Vagina (tissue), 2 donors: ENCODE results near the gene CST4.

ENCODE experiments used
- CTCF ChIP-seq, 3 experiments: fragments of 450-650 bp in 2 of 3; fragments of 200-600 bp in 1 of 3; sonication (generic) in 1 of 3; IDR thresholded peaks; one replicate each; pipeline ENCODE4 v1.5.1; 2017 to 2019; ENCODE audit warnings: antibody characterized with exemption in 3 of 3, mild to moderate bottlenecking in 2 of 3, moderate library complexity in 2 of 3
- POLR2AphosphoS5 ChIP-seq, 2 donors: sonication (generic); formaldehyde crosslinking; IDR thresholded peaks; one replicate each; pipeline ENCODE4 v1.9.0; 2017; ENCODE audit warnings: antibody characterized with exemption in 2 of 2, mild to moderate bottlenecking in 2 of 2, low read depth in 1 of 2; ENCODE audit not compliant: insufficient read depth in 1 of 2

- TF ChIP-seq CTCF (IDR thresholded peaks at IDR 0.05): no peak
- no peak for TF ChIP-seq POLR2AphosphoS5 (IDR thresholded peaks at IDR 0.05; ENCODE audit: insufficient read depth in 1 of 2, low read depth in 1 of 2)
Observed at GRCh38 chr20:23640018-23640601, 48.7 kb downstream of the CST4 start.
